Stomach (tissue), 4 donors: ENCODE data around the gene OPCML.

Source experiments
- POLR2A ChIP-seq, 4 donors: fragments of 450-650 bp; IDR thresholded peaks; one replicate each; pipeline ENCODE4 v1.6.1; 2016; ENCODE audit warnings: antibody characterized with exemption in 4 of 4, control low read depth in 2 of 4, mild to moderate bottlenecking in 1 of 4, moderate library complexity in 1 of 4
- POLR2AphosphoS5 ChIP-seq, 3 donors: sonication (generic); formaldehyde crosslinking; IDR thresholded peaks; one replicate each; pipeline ENCODE4 v1.6.1; 2016; ENCODE audit warnings: antibody characterized with exemption in 3 of 3
- TF ChIP-seq, protein P1 (sequence below), 7 experiments: fragments of 450-650 bp in 4 of 7; fragments of 200-600 bp in 3 of 7; sonication (generic) in 3 of 7; IDR thresholded peaks; one replicate each; pipeline ENCODE4 v1.5.1; 2016 to 2019; ENCODE audit warnings: antibody characterized with exemption in 7 of 7, control low read depth in 2 of 7, mild to moderate bottlenecking in 1 of 7

DNA sequence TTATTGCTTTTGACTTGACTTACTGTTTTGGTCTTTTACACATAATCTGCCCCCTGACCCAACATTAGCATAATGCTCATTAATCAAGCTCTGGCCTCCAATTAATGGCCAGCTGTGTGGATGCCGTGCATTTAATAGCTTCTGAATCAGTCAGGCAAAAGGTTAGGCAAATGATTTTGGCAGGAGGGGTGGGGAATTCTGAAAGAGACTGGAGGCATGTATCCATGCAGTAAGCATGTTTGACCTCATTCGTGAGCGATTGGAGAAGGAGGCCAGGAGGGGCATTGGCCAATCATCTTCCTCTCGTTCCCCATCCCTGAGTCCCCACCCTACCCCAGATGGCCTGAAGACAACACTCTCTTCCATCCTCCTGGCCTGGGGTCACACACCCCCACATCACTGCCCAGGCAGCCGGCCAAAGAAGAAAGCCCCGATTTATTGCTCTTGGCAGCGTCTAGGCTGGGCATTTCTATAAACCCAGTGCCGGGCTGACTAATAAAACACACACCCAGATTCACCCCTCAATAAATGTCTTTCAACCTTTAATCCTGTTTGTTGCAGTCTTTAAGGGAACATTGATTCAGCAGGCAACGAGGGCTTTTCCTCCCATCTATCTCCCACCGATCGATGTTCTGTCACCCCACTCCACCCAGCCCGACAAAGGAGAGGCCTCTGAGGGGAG, 150.0 kb downstream of the OPCML start:
- TF ChIP-seq, protein P1, sequence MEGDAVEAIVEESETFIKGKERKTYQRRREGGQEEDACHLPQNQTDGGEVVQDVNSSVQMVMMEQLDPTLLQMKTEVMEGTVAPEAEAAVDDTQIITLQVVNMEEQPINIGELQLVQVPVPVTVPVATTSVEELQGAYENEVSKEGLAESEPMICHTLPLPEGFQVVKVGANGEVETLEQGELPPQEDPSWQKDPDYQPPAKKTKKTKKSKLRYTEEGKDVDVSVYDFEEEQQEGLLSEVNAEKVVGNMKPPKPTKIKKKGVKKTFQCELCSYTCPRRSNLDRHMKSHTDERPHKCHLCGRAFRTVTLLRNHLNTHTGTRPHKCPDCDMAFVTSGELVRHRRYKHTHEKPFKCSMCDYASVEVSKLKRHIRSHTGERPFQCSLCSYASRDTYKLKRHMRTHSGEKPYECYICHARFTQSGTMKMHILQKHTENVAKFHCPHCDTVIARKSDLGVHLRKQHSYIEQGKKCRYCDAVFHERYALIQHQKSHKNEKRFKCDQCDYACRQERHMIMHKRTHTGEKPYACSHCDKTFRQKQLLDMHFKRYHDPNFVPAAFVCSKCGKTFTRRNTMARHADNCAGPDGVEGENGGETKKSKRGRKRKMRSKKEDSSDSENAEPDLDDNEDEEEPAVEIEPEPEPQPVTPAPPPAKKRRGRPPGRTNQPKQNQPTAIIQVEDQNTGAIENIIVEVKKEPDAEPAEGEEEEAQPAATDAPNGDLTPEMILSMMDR (IDR thresholded peaks at IDR 0.05), result no peak
- TF ChIP-seq POLR2A (IDR thresholded peaks at IDR 0.05), result no peak
- no peak for TF ChIP-seq POLR2AphosphoS5 (IDR thresholded peaks at IDR 0.05)
